HG02571 (cell line): ENCODE data around the gene RAB3A.
A peak's percentile ranks its signal among the peaks of the same experiment; 100 is the strongest.

Source experiments
- ATAC-seq: cut with Tn5 transposase; IDR thresholded peaks from one replicate; pipeline ENCODE4 v1.9.1; 2021; ENCODE audit warnings: mild to moderate bottlenecking, moderate library complexity; ENCODE audit not compliant: unreplicated experiment

The RAB3A gene

GRCh38 chr19:18202397-18202777, 1.5 kb downstream of the RAB3A start:
- no peak for ATAC-seq

DNA sequence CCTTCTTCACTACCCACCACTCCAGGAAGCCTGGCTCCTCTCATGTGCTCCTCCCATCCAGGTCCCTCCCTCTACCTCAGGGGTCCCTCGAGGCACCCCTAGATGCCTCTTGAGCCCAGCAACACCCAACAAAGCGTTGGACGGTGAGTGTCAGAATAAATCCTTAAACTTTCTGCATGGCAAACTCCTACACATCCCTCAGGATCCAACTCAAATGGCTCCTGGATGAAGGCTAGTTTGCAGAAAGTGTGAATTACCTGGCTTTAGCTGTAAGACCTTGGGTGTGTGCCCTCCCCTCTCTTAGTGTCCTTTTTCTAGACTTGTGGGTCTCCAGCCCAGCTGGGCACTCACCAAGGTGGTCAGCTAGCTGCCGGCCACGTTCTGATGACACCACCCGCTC, 5.5 kb downstream of the RAB3A start:
- ATAC-seq, result no peak

DNA sequence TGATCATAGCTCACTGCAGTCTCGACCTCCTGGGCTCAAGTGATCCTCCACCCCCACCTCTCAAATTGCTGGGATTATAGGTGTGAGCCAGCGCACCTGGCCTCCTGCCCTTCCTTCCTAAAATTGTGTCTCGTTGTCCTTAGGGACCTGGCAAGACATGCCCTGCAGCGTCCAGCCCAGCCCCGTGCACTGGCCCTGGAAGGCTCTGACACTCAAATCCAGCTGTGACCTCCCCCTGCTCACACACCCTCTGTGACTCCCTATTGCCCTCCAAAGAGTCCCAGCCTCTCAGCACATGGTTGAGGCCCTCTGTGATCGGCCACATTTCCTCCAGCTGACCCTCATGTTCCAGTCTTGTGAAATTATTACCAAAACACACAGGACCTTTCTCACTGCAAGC, 5.9 kb downstream of the RAB3A start:
- no peak for ATAC-seq

GRCh38 chr19:18197306-18197705, 6.5 kb downstream of the RAB3A start:
- ATAC-seq, result no peak

- no peak for ATAC-seq
Observed at GRCh38 chr19:18196511-18196845, 7.4 kb downstream of the RAB3A start.

DNA sequence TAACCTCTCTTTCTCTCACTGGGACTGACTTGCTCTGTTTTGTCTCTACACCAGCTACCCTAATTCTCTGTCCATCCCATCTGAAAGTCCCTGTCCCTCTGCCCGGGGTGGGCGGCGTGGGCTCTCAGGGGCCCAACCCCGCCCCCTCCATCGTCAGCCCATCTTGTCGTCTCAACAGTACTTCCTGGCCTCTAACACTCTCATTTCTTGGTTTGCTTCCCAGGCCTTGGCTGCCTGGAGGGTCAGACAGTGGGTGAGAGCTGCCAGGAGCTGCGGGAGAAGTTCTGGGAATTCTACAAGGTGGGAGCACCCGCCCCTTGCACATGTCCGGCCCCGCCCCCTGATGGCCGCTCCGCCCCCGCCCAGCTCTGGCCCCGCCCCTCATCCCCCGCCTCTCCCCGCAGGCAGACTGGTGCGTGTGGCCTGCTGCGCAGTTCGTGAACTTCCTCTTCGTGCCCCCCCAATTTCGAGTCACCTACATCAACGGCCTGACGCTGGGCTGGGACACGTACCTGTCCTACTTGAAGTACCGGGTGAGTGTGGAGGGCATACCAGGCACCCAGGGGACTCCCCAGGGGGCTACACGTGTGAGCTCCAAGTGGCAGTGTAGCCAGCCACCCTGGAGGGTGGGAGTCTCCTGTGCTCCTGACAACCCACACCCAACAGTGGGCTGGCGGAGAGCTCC, 9.1 kb downstream of the RAB3A start:
- no peak for ATAC-seq

DNA sequence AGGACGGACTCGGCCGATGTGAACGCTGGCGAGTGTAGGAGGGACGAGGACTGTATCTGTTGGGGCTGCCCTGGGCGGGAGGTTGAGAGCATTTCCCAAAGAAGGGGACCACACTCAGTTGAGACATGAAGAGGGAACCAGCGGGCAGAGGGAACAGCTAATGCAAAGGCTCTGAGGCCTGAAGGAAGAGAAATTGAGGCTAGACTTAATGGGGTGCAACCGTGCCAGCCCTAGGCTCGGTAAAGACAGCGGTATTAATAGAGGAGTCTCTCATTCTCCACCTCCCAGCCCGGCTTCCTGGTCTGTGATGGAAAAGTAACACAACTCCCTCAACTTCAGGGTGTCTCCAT, 9.7 kb downstream of the RAB3A start:
- ATAC-seq, result no peak

- ATAC-seq, result peak; percentile 0
Observed at GRCh38 chr19:18193388-18194180, 10.3 kb downstream of the RAB3A start.

DNA sequence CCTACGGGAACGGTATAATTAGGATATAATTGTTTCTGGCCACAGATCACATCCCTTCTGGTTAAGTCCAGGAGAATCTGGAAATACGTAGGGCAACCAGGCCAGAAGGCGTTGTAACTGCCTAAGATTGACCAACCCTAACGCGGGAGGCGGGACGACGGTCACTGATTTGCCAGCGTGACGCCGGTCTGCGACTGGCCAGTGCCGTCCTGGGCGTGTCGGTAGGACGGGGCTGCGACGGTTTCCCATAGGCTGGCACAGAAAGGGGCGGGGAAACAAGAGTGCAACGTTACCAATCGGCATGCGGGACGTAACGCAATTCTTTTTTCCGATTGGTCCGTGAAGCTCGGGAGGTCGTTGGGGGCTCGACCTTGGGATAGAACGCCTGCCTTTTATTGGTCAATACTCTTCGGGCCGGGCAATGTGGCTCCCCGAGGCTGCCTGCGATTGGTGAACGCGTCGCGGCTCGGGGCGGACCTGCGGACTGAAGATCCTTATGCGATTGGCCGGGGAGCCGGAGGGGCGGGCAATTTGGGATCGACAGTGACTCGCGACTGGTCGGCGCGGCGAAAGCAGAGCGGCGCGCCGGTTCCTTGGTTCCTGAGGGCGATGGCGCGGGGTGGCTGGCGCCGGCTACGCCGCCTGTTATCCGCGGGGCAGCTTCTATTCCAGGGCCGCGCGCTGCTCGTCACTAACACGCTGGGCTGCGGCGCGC, 11.0 kb downstream of the RAB3A start, which contains the start of gene MPV17L2:
TSS of gene MPV17L2 (plus strand) at position 546 of the 715 bp plus-strand sequence. CDS start at position 610, 64 bp downstream.
- peak; percentile 88 for ATAC-seq

DNA sequence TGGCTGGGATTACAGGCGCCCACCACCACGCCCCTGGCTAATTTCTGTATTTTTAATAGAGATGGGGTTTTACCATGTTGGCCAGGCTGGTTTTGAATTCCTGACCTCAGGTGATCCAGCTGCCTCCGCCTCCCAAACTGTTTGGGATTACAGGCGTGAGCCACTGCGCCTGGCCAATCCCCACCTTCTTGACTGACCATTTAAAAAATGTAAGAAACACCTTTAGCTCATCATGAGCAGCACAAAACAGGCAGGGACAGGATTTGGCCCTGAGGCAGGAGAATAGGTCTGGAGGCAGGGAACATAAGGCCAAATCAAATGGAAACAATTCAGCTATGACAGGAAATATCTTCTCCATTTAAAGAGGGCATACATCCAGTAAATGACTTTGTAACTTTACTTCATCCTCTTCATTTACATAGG, 12.2 kb downstream of the RAB3A start:
- no peak for ATAC-seq

- ATAC-seq, result no peak
Observed at GRCh38 chr19:18190278-18190677, 13.6 kb downstream of the RAB3A start.

DNA sequence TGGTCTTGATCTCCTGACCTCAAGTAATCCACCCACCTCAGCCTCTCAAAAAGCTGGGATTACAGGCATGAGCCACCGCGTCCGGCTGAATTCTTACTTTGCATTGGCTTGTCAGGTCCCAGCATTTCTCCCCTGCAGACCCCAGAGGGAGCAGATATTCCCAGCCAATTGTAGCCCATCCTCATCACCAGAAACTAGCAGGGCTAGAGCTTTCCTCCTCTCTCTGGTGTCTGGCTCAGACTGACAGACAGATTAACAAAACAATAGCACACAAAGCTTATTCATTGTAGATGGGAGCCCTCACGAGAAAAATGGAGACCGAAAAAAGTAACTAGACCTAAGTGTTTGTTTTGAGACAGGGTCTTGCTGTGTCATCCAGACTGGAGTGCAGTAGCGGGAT, 18.3 kb downstream of the RAB3A start:
- ATAC-seq, result no peak

- ATAC-seq, result no peak
Observed at GRCh38 chr19:18183529-18183928, 20.3 kb downstream of the RAB3A start.

DNA sequence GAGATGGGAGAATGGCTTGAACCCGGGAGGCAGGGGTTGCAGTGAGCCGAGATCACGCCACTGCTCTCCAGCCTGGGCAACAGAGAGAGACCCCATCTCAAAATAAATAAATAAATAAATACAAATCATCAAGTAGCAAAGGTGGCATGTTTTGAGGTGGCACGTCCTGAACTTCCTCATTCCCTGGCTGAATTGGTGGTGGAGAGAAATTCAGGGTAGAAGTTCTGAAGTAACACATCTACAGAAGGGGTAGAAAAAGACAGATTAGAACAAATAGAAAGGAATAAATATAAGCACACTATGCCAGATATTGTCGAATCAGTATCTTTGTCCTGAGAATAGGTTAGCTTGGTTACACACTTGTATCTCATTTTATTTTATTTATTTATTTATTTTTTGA, 23.9 kb downstream of the RAB3A start:
- ATAC-seq, result no peak

- ATAC-seq, result no peak
Observed at GRCh38 chr19:18176367-18177310, 27.2 kb downstream of the RAB3A start.

DNA sequence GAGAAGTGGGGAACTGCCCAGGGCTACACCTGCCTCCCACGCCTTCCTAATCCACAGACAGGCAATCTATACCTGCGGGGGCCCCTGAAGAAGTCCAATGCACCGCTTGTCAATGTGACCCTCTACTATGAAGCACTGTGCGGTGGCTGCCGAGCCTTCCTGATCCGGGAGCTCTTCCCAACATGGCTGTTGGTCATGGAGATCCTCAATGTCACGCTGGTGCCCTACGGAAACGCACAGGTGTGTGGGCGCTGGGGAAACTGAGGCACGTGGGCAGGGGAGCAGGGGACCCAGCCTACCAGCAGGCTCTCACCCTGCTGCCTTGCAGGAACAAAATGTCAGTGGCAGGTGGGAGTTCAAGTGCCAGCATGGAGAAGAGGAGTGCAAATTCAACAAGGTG, 28.9 kb downstream of the RAB3A start:
- no peak for ATAC-seq

DNA sequence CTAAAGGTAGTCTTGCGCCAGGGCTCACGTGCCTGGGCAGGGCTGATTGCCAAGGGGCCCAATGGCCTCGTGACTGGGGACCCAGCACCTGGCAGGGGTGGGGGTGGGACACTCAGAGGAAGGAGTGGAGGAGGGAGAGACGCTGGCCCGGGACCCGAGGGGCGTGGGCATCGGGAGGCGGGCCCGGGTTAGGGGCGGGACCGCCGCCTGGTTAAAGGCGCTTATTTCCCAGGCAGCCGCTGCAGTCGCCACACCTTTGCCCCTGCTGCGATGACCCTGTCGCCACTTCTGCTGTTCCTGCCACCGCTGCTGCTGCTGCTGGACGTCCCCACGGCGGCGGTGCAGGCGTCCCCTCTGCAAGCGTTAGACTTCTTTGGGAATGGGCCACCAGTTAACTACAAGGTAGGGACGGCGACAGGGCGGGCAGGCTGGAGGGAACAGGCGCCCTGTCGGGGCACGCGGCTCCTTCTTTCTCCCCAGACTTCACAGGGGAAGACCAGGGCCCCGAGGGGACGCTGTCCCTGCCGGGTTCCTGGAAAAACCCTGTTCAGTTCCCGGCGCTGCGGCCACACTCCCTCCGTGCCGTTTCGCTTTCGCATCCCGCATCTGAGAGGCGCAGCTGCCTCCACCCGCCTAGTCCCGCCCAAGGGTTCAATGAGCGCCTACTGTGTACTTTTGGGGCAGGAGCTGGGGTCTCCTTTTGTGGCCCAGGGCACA, 30.1 kb downstream of the RAB3A start, which contains the start of gene IFI30:
TSS of gene IFI30 (plus strand) at position 242 of the 717 bp plus-strand sequence. CDS start at position 271, 29 bp downstream.
- ATAC-seq, result peak; percentile 42

GRCh38 chr19:18173054-18173571, 30.7 kb downstream of the RAB3A start:
- peak; percentile 2 for ATAC-seq

DNA sequence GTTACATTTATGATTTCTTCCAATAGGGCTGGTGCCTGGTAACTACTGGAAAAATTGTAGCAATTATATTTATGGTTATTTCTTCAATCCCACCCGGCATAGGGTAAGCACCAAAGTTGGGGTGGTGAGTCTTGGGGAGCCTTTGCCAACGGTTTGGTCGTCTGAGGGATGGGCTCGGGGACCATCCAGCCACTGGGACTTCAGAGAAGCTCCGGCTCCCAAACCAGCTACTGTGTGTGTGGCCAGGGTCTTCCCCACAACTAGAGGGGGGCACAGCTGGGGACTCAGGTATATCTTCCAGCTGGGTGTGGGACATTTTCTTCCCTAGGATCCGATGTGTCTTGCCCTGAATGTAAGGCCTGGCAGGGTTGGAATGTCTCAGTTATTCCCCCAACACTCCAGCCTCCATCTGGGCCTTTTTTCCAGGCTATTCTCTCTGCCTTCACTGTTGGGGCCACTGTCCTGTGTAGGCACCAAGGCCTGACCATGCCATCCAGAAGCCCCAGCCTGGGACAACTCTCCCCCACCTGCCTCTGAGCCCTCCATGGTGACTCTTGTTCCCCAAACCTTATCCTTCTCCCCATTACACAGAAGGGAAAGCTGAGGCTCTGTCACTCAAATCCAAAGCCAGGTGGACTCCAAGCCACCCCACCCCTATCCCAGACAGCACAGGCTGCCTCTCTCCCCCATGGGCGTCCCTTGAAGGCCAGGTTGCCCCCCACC, 31.4 kb downstream of the RAB3A start:
- no peak for ATAC-seq
